Activated CD4-positive, alpha-beta T cell treated with anti-CD3 and anti-CD28 coated beads for 4 hours (primary cell): Measurements from ENCODE around the gene LSAMP.

ENCODE experiments used
- DNase-seq, 2 donors: peaks; one replicate each; pipeline ENCODE4 v3.0.0-alpha.2; 2020

The LSAMP gene

GRCh38 chr3:116350119-116350733, 95.1 kb downstream of the LSAMP start:
- no peak for DNase-seq

- DNase-seq, result no peak
Observed at GRCh38 chr3:116348216-116348615, 97.1 kb downstream of the LSAMP start.

GRCh38 chr3:116342499-116342898, 102.8 kb downstream of the LSAMP start:
- no peak for DNase-seq

- DNase-seq, result no peak
Observed at GRCh38 chr3:116341899-116342298, 103.4 kb downstream of the LSAMP start.

- no peak for DNase-seq
Observed at GRCh38 chr3:116341381-116341780, 103.9 kb downstream of the LSAMP start.

GRCh38 chr3:116340680-116341216, 104.5 kb downstream of the LSAMP start:
- no peak for DNase-seq

- DNase-seq, result no peak
Observed at GRCh38 chr3:116339441-116340028, 105.8 kb downstream of the LSAMP start.

GRCh38 chr3:116338713-116339112, 106.6 kb downstream of the LSAMP start:
- DNase-seq, result no peak

GRCh38 chr3:116337229-116337628, 108.1 kb downstream of the LSAMP start:
- no peak for DNase-seq

GRCh38 chr3:116331380-116331779, 113.9 kb downstream of the LSAMP start:
- DNase-seq, result no peak

GRCh38 chr3:116322750-116323375, 122.4 kb downstream of the LSAMP start:
- DNase-seq, result no peak

- no peak for DNase-seq
Observed at GRCh38 chr3:116318370-116318769, 126.9 kb downstream of the LSAMP start.

GRCh38 chr3:116316771-116317170, 128.5 kb downstream of the LSAMP start:
- no peak for DNase-seq

GRCh38 chr3:116314476-116314875, 130.8 kb downstream of the LSAMP start:
- no peak for DNase-seq

- DNase-seq, result no peak
Observed at GRCh38 chr3:116306720-116307119, 138.6 kb downstream of the LSAMP start.

- no peak for DNase-seq
Observed at GRCh38 chr3:116306149-116306548, 139.1 kb downstream of the LSAMP start.

- no peak for DNase-seq
Observed at GRCh38 chr3:116302087-116302747, 143.1 kb downstream of the LSAMP start.

- no peak for DNase-seq
Observed at GRCh38 chr3:116301422-116301821, 143.9 kb downstream of the LSAMP start.

- DNase-seq, result no peak
Observed at GRCh38 chr3:116300226-116300625, 145.1 kb downstream of the LSAMP start.

- DNase-seq, result no peak
Observed at GRCh38 chr3:116299646-116300081, 145.6 kb downstream of the LSAMP start.

GRCh38 chr3:116298151-116298550, 147.1 kb downstream of the LSAMP start:
- no peak for DNase-seq

- no peak for DNase-seq
Observed at GRCh38 chr3:116291141-116291540, 154.1 kb downstream of the LSAMP start.

- DNase-seq, result no peak
Observed at GRCh38 chr3:116288485-116288884, 156.8 kb downstream of the LSAMP start.
